HEK293 (cell line): ENCODE data around the gene SSR1.

Experiments
- CTCF ChIA-PET: fragments of 350-600 bp; formaldehyde crosslinking; extraction: SDS; loops from one replicate; lab custom pipeline; 2021; ENCODE audit warnings: antibody characterized with exemption; lab: Yijun Ruan, JAX
- POLR2A ChIA-PET: fragments of 300-600 bp; formaldehyde crosslinking; extraction: SDS; loops from one replicate; lab custom pipeline; 2020; ENCODE audit warnings: antibody characterized with exemption, inconsistent platforms; lab: Yijun Ruan, JAX
- H3K27ac ChIP-seq: fragments of 200-500 bp; sonication (Bioruptor generic); 2 replicates; pipeline ENCODE4 v1.5.1; 2014; ENCODE audit warnings: low read depth, low read length, control low read depth, inconsistent platforms; ENCODE audit errors: extremely low read depth
- H3K36me3 ChIP-seq, 2 experiments: fragments of 200-500 bp in 1 of 2; sonication (Bioruptor generic) in 1 of 2; 1 replicate in 1 of 2; 2 replicates in 1 of 2; pipeline ENCODE4 v1.5.1; 2014 to 2017; ENCODE audit warnings: inconsistent platforms in 2 of 2, low read length in 2 of 2; ENCODE audit not compliant: control insufficient read depth in 2 of 2, insufficient read depth in 1 of 2
- H3K4me1 ChIP-seq: fragments of 200-500 bp; sonication (Bioruptor generic); 2 replicates; pipeline ENCODE4 v1.5.1; 2014; ENCODE audit warnings: mild to moderate bottlenecking, low read length, inconsistent platforms; ENCODE audit not compliant: control insufficient read depth, insufficient read depth
- H3K4me3 ChIP-seq: 2 replicates; pipeline ENCODE4 v1.5.1; 2011; ENCODE audit warnings: low read depth, mild to moderate bottlenecking, control low read depth, low read length, moderate library complexity
- H3K9me3 ChIP-seq: fragments of 200-500 bp; sonication (Bioruptor generic); 2 replicates; pipeline ENCODE4 v1.5.1; 2014; ENCODE audit warnings: low read depth, low read length, inconsistent platforms; ENCODE audit not compliant: control insufficient read depth, insufficient read depth
- BCL6B ChIP-seq: fragments of 450-650 bp; formaldehyde crosslinking; IDR thresholded peaks from 2 replicates; pipeline ENCODE4 v1.5.1; 2017; ENCODE audit warnings: missing biosample characterization, missing genetic modification characterization
- KLF17 ChIP-seq: fragments of 450-650 bp; formaldehyde crosslinking; IDR thresholded peaks from 2 replicates; pipeline ENCODE4 v1.5.1; 2016; ENCODE audit warnings: missing biosample characterization, missing genetic modification characterization
- KLF7 ChIP-seq: fragments of 450-650 bp; formaldehyde crosslinking; IDR thresholded peaks from 2 replicates; pipeline ENCODE4 v1.5.1; 2016; ENCODE audit warnings: missing biosample characterization, missing genetic modification characterization, borderline replicate concordance
- MZF1 ChIP-seq: fragments of 450-650 bp; formaldehyde crosslinking; IDR thresholded peaks from 2 replicates; pipeline ENCODE4 v1.5.1; 2017; ENCODE audit warnings: missing biosample characterization, missing genetic modification characterization, borderline replicate concordance
- PRDM10 ChIP-seq: fragments of 450-650 bp; formaldehyde crosslinking; IDR thresholded peaks from 2 replicates; pipeline ENCODE4 v1.5.1; 2016; ENCODE audit warnings: missing biosample characterization, missing genetic modification characterization
- RBAK ChIP-seq: fragments of 450-650 bp; formaldehyde crosslinking; IDR thresholded peaks from 2 replicates; pipeline ENCODE4 v1.5.1; 2016; ENCODE audit warnings: missing biosample characterization, missing genetic modification characterization
- SCRT1 ChIP-seq: fragments of 450-650 bp; formaldehyde crosslinking; IDR thresholded peaks from 2 replicates; pipeline ENCODE4 v1.5.1; 2016; ENCODE audit warnings: missing biosample characterization, missing genetic modification characterization, borderline replicate concordance
- YY2 ChIP-seq: fragments of 450-650 bp; formaldehyde crosslinking; IDR thresholded peaks from 2 replicates; pipeline ENCODE4 v1.5.1; 2016; ENCODE audit warnings: missing biosample characterization, missing genetic modification characterization
- ZBTB10 ChIP-seq: fragments of 450-650 bp; formaldehyde crosslinking; IDR thresholded peaks from 2 replicates; pipeline ENCODE4 v1.5.1; 2016; ENCODE audit warnings: missing biosample characterization, missing genetic modification characterization
- ZFP37 ChIP-seq: fragments of 450-650 bp; formaldehyde crosslinking; IDR thresholded peaks from 2 replicates; pipeline ENCODE4 v1.5.1; 2016; ENCODE audit warnings: missing biosample characterization, missing genetic modification characterization
- ZNF138 ChIP-seq: fragments of 450-650 bp; formaldehyde crosslinking; IDR thresholded peaks from 2 replicates; pipeline ENCODE4 v1.5.1; 2016; ENCODE audit warnings: missing biosample characterization, missing genetic modification characterization, borderline replicate concordance
- ZNF140 ChIP-seq: fragments of 450-650 bp; formaldehyde crosslinking; IDR thresholded peaks from 2 replicates; pipeline ENCODE4 v1.5.1; 2016; ENCODE audit warnings: missing biosample characterization, missing genetic modification characterization
- ZNF16 ChIP-seq: fragments of 450-650 bp; formaldehyde crosslinking; IDR thresholded peaks from 2 replicates; pipeline ENCODE4 v1.5.1; 2016; ENCODE audit warnings: low read depth, missing biosample characterization, missing genetic modification characterization
- ZNF223 ChIP-seq: fragments of 450-650 bp; formaldehyde crosslinking; IDR thresholded peaks from 2 replicates; pipeline ENCODE4 v1.5.1; 2016; ENCODE audit warnings: missing biosample characterization, missing genetic modification characterization
- ZNF248 ChIP-seq: fragments of 450-650 bp; formaldehyde crosslinking; IDR thresholded peaks from 2 replicates; pipeline ENCODE4 v1.5.1; 2017; ENCODE audit warnings: missing biosample characterization, missing genetic modification characterization
- ZNF394 ChIP-seq: fragments of 450-650 bp; formaldehyde crosslinking; IDR thresholded peaks from 2 replicates; pipeline ENCODE4 v1.5.1; 2016; ENCODE audit warnings: missing biosample characterization, missing genetic modification characterization, mild to moderate bottlenecking, moderate library complexity, borderline replicate concordance
- ZNF529 ChIP-seq: fragments of 450-650 bp; formaldehyde crosslinking; IDR thresholded peaks from 2 replicates; pipeline ENCODE4 v1.5.1; 2017; ENCODE audit warnings: missing genetic modification characterization, missing biosample characterization; ENCODE audit not compliant: insufficient replicate concordance
- ZNF621 ChIP-seq: fragments of 450-650 bp; formaldehyde crosslinking; IDR thresholded peaks from 2 replicates; pipeline ENCODE4 v1.5.1; 2017; ENCODE audit warnings: missing biosample characterization, missing genetic modification characterization
- ZNF701 ChIP-seq: fragments of 450-650 bp; formaldehyde crosslinking; IDR thresholded peaks from 2 replicates; pipeline ENCODE4 v1.5.1; 2016; ENCODE audit warnings: missing biosample characterization, missing genetic modification characterization
- ZNF704 ChIP-seq: fragments of 450-650 bp; formaldehyde crosslinking; IDR thresholded peaks from 2 replicates; pipeline ENCODE4 v1.5.1; 2016; ENCODE audit warnings: missing biosample characterization, missing genetic modification characterization
- ZNF830 ChIP-seq: fragments of 450-650 bp; IDR thresholded peaks from 2 replicates; pipeline ENCODE4 v1.5.0; 2018; ENCODE audit warnings: missing biosample characterization, missing genetic modification characterization, low read depth, mild to moderate bottlenecking, moderate library complexity

Gene SSR1

GRCh38 chr6:7236306-7237209, 76.4 kb downstream of the SSR1 start:
- POLR2A ChIA-PET: interaction anchor here (0.6 to 0.7 kb wide), 2 partner anchors 108 to 350 kb away, joined by 4 to 5 read pairs; no protein-coding TSS in a partner anchor
- TF ChIP-seq ZFP37 (tag by site-specific recombination): no peak
- no peak for TF ChIP-seq YY2 (tag by site-specific recombination)
- TF ChIP-seq, all 188 proteins: peak for 0

GRCh38 chr6:7235712-7236305, 77.2 kb downstream of the SSR1 start:
- CTCF ChIA-PET: interaction anchor here (0.6 to 1.9 kb wide), 7 partner anchors 8 to 558 kb away, joined by 3 to 9 read pairs (median 4); no protein-coding TSS in a partner anchor
- H3K4me3 ChIP-seq: no peak overlapping the region
- no peak overlapping the region for H3K27ac ChIP-seq
- POLR2A ChIA-PET: no interaction called here
- no peaks in the 10 kb centered on the region for H3K4me1 ChIP-seq
- H3K9me3 ChIP-seq: no peaks in the 10 kb centered on the region
- H3K36me3 ChIP-seq: peaks cover 0 to 54% of the 10 kb centered on the region in 2 experiments; a peak in 2 of 3 replicates
- TF ChIP-seq ZNF830 (no peak), ZBTB10 (no peak), KLF17 (tag by site-specific recombination) (no peak), RBAK (tag by site-specific recombination) (no peak), ZNF621 (tag by site-specific recombination) (no peak), ZNF223 (tag by site-specific recombination) (no peak), ZNF248 (no peak), ZNF138 (tag by site-specific recombination) (no peak), ZNF704 (tag by site-specific recombination) (no peak), ZNF394 (no peak), ZNF16 (tag by site-specific recombination) (no peak), KLF7 (tag by site-specific recombination) (no peak), SCRT1 (tag by site-specific recombination) (no peak), BCL6B (tag by site-specific recombination) (no peak), ZNF529 (tag by site-specific recombination) (no peak), ZNF140 (tag by site-specific recombination) (no peak), MZF1 (tag by site-specific recombination) (no peak), ZNF701 (no peak), PRDM10 (no peak)

More at GRCh38 chr6:7236306-7237209, 76.4 kb downstream of the SSR1 start:
- no peak overlapping the region for H3K27ac ChIP-seq
- no peaks in the 10 kb centered on the region for H3K9me3 ChIP-seq
- no peaks in the 10 kb centered on the region for H3K4me1 ChIP-seq
- no peak overlapping the region for H3K4me3 ChIP-seq
- CTCF ChIA-PET: interaction anchor here (0.6 to 3.0 kb wide), 10 partner anchors 12 to 559 kb away, joined by 3 to 16 read pairs (median 4); no protein-coding TSS in a partner anchor
- H3K36me3 ChIP-seq: peaks cover 0 to 54% of the 10 kb centered on the region in 2 experiments; a peak in 2 of 3 replicates
